Nephron (organoid): ENCODE results near the gene SAMSN1.
"Not testable (repeated sequence)": the region's sequence is repeated elsewhere in the genome, so short reads cannot be mapped to it uniquely, and the experiment has no call there.

Experiments used
- H3K27ac Mint-ChIP-seq, 3 experiments: 2 replicates each; pipeline ENCODE4 v1.8.0; 2020; ENCODE audit warnings: mixed read lengths in 3 of 3, mild to moderate bottlenecking in 2 of 3, moderate library complexity in 1 of 3
- H3K27me3 Mint-ChIP-seq: 2 replicates; pipeline ENCODE4 v1.8.0; 2021; ENCODE audit warnings: low read depth, mild to moderate bottlenecking, moderate library complexity, mixed read lengths
- H3K36me3 Mint-ChIP-seq: 2 replicates; pipeline ENCODE4 v1.8.0; 2020; ENCODE audit warnings: low read depth, mixed read lengths
- H3K4me1 Mint-ChIP-seq: 2 replicates; pipeline ENCODE4 v1.8.0; 2020; ENCODE audit warnings: mixed read lengths
- H3K4me3 Mint-ChIP-seq, 3 experiments: 2 replicates each; pipeline ENCODE4 v1.8.0; 2020; ENCODE audit warnings: mild to moderate bottlenecking in 3 of 3, mixed read lengths in 3 of 3, moderate library complexity in 2 of 3
- H3K9me3 Mint-ChIP-seq: 2 replicates; pipeline ENCODE4 v1.8.0; 2020; ENCODE audit warnings: mixed read lengths
- TF ChIP-seq, protein P1 (sequence below), 3 experiments: fragments of 200-600 bp; sonication (generic); IDR thresholded peaks; one replicate each; pipeline ENCODE4 v1.5.0; 2021; ENCODE audit warnings: antibody characterized with exemption in 3 of 3; ENCODE audit not compliant: unreplicated experiment in 3 of 3

SAMSN1 gene

GRCh38 chr21:14513804-14514203, 32.3 kb downstream of the SAMSN1 start:
- TF ChIP-seq, protein P1, sequence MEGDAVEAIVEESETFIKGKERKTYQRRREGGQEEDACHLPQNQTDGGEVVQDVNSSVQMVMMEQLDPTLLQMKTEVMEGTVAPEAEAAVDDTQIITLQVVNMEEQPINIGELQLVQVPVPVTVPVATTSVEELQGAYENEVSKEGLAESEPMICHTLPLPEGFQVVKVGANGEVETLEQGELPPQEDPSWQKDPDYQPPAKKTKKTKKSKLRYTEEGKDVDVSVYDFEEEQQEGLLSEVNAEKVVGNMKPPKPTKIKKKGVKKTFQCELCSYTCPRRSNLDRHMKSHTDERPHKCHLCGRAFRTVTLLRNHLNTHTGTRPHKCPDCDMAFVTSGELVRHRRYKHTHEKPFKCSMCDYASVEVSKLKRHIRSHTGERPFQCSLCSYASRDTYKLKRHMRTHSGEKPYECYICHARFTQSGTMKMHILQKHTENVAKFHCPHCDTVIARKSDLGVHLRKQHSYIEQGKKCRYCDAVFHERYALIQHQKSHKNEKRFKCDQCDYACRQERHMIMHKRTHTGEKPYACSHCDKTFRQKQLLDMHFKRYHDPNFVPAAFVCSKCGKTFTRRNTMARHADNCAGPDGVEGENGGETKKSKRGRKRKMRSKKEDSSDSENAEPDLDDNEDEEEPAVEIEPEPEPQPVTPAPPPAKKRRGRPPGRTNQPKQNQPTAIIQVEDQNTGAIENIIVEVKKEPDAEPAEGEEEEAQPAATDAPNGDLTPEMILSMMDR (IDR thresholded peaks at IDR 0.05; ENCODE audit: unreplicated experiment in 3 of 3) = no peak
- no peaks in the 10 kb centered on the region for H3K36me3 Mint-ChIP-seq
- no peaks in the 10 kb centered on the region for H3K27me3 Mint-ChIP-seq
- peaks cover 5% of the 10 kb centered on the region for H3K9me3 Mint-ChIP-seq
- no peak overlapping the region for H3K4me3 Mint-ChIP-seq
- H3K4me1 Mint-ChIP-seq = no peaks in the 10 kb centered on the region
- H3K27ac Mint-ChIP-seq = no peak overlapping the region

DNA sequence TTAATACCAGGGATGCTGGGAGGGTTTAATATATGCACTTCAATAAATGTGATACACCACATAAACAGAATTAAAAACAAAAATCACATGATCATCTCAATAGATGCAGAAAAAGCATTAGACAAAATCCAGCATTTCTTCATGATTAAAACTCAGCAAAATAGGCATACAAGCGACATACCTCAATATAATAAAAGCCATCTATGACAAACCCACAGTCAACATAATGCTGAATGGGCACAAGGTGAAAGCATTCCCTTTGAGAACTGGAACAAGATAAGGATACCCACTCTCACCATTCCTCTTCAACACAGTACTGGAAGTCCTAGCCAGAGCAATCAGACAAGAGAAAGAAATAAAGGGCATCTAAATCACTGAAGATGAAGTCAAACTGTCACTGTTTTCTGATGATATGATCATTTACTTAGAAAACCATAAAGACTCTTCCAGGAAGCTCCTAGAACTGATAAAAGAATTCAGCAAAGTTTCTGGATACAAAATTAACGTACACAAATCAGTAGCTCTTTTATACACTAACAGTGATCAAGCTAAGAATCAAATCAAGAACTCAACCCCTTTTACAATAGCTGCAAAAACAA, 39.2 kb downstream of the SAMSN1 start:
- not testable (repeated sequence) for H3K4me1 Mint-ChIP-seq, H3K4me3 Mint-ChIP-seq, H3K27ac Mint-ChIP-seq, H3K27me3 Mint-ChIP-seq, H3K36me3 Mint-ChIP-seq
- peaks cover 24% of the 10 kb centered on the region for H3K9me3 Mint-ChIP-seq

GRCh38 chr21:14500873-14501272, 45.2 kb downstream of the SAMSN1 start:
- Mint-ChIP-seq H3K36me3 (peaks cover 1% of the 10 kb centered on the region), H3K27me3 (no peaks in the 10 kb centered on the region), H3K27ac (no peak overlapping the region), H3K4me1 (no peaks in the 10 kb centered on the region), H3K4me3 (no peak overlapping the region), H3K9me3 (peaks cover 6% of the 10 kb centered on the region)
- TF ChIP-seq, protein P1 (IDR thresholded peaks at IDR 0.05; ENCODE audit: unreplicated experiment in 3 of 3) = no peak

DNA sequence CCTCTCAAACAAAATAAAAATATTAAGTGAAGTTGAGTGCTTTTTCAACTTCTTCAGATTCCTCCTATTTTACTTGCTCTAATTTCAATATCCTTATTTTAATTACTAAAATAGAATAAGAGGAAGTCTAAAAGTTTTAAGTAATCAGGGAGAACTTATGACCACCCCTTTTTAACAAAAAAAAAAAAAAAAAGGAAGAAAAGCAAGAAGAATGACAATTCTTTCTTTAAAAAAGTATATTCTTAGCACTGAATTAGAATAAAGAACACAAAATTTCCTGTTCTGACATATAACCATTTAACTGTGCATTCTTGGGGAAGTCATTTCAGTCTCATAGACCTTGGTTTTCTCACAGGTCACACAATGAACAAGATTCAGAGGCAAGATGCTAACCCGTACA, 46.8 kb downstream of the SAMSN1 start:
- TF ChIP-seq, protein P1 (IDR thresholded peaks at IDR 0.05; ENCODE audit: unreplicated experiment in 3 of 3) = no peak
- no peak overlapping the region for H3K4me3 Mint-ChIP-seq
- H3K9me3 Mint-ChIP-seq = peaks cover 8% of the 10 kb centered on the region
- H3K36me3 Mint-ChIP-seq = no peaks in the 10 kb centered on the region
- no peaks in the 10 kb centered on the region for H3K27me3 Mint-ChIP-seq
- H3K27ac Mint-ChIP-seq = no peak overlapping the region
- no peaks in the 10 kb centered on the region for H3K4me1 Mint-ChIP-seq

GRCh38 chr21:14497825-14498224, 48.3 kb downstream of the SAMSN1 start:
- H3K36me3 Mint-ChIP-seq = no peaks in the 10 kb centered on the region
- H3K27ac Mint-ChIP-seq = no peak overlapping the region
- no peaks in the 10 kb centered on the region for H3K27me3 Mint-ChIP-seq
- TF ChIP-seq, protein P1 (IDR thresholded peaks at IDR 0.05; ENCODE audit: unreplicated experiment in 3 of 3) = no peak
- H3K9me3 Mint-ChIP-seq = peaks cover 3% of the 10 kb centered on the region
- no peaks in the 10 kb centered on the region for H3K4me1 Mint-ChIP-seq
- H3K4me3 Mint-ChIP-seq = no peak overlapping the region

GRCh38 chr21:14495075-14495474, 51.0 kb downstream of the SAMSN1 start:
- Mint-ChIP-seq H3K27me3 (no peaks in the 10 kb centered on the region), H3K9me3 (peaks cover 3% of the 10 kb centered on the region), H3K4me3 (no peak overlapping the region), H3K27ac (no peak overlapping the region), H3K4me1 (no peaks in the 10 kb centered on the region), H3K36me3 (no peaks in the 10 kb centered on the region)
- TF ChIP-seq, protein P1 (IDR thresholded peaks at IDR 0.05; ENCODE audit: unreplicated experiment in 3 of 3) = no peak

DNA sequence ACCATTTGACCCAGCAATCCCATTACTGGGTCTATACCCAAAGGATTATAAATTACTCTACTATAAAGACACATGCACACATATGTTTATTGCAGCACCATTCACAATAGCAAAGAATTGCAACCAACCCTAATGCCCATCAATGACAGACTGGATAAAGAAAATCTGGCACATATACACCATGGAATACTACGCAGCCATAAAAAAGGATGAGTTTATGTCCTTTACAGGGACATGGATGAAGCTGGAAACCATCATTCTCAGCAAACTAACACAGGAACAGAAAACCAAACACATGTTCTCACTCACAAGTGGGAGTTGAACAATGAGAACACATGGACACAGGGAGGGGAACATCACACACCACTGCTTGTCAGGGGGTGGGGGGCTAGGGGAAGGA, 51.9 kb downstream of the SAMSN1 start:
- H3K4me1 Mint-ChIP-seq, H3K36me3 Mint-ChIP-seq, H3K27me3 Mint-ChIP-seq, H3K27ac Mint-ChIP-seq, H3K4me3 Mint-ChIP-seq, H3K9me3 Mint-ChIP-seq: not testable (repeated sequence)
